Fibroblast of lung (primary cell): ENCODE results near the gene SH3BP4. TPM values are rescaled to one million over a fixed set of nuclear protein-coding genes. Genes with fewer than 3 reads are reported as not detected.

ENCODE experiments used
- DNase-seq, 2 donors: peaks; one replicate each; pipeline versions ENCODE4 v3.0.0 to v3.0.0-alpha.2; 2010; ENCODE audit warnings: low read depth in 2 of 2
- H2AFZ ChIP-seq: 2 replicates; pipeline ENCODE4 v1.5.1; 2012; ENCODE audit warnings: low read length, control low read depth, inconsistent platforms
- H3K27ac ChIP-seq: 2 replicates; pipeline ENCODE4 v1.5.1; 2011; ENCODE audit warnings: low read length, control low read depth; ENCODE audit not compliant: insufficient read depth
- H3K27me3 ChIP-seq: 2 replicates; pipeline ENCODE4 v1.5.1; 2011; ENCODE audit warnings: mild to moderate bottlenecking, low read length; ENCODE audit not compliant: control insufficient read depth, insufficient read depth
- H3K36me3 ChIP-seq: 2 replicates; pipeline ENCODE4 v1.5.1; 2011; ENCODE audit warnings: low read length; ENCODE audit not compliant: control insufficient read depth, insufficient read depth
- H3K4me1 ChIP-seq: 2 replicates; pipeline ENCODE4 v1.5.1; 2011; ENCODE audit warnings: low read length; ENCODE audit not compliant: control insufficient read depth, insufficient read depth; ENCODE audit errors: extremely low read depth
- H3K4me2 ChIP-seq: 2 replicates; pipeline ENCODE4 v1.5.1; 2011; ENCODE audit warnings: low read length, control low read depth; ENCODE audit not compliant: insufficient read depth; ENCODE audit errors: extremely low read depth
- H3K4me3 ChIP-seq, 4 experiments: fragments of 200-600 bp in 1 of 4; sonication (generic) in 1 of 4; replicated peaks in 1 of 4; 2 replicates each; pipeline ENCODE4 v1.5.1; 2011 to 2016; ENCODE audit warnings: low read length in 4 of 4, low read depth in 3 of 4, mild to moderate bottlenecking in 3 of 4, control low read depth in 2 of 4, inconsistent platforms in 1 of 4, mixed read lengths in 1 of 4; ENCODE audit not compliant: insufficient read depth in 1 of 4; ENCODE audit errors: control extremely low read depth in 1 of 4
- H3K79me2 ChIP-seq: 2 replicates; pipeline ENCODE4 v1.5.1; 2012; ENCODE audit warnings: mild to moderate bottlenecking, low read length, inconsistent platforms; ENCODE audit not compliant: control insufficient read depth, insufficient read depth
- H3K9ac ChIP-seq: 2 replicates; pipeline ENCODE4 v1.5.1; 2011; ENCODE audit warnings: mild to moderate bottlenecking, low read length, control low read depth; ENCODE audit not compliant: insufficient read depth
- H3K9me3 ChIP-seq: 2 replicates; pipeline ENCODE4 v1.5.1; 2012; ENCODE audit warnings: low read depth, low read length; ENCODE audit not compliant: control insufficient read depth, insufficient read depth
- H4K20me1 ChIP-seq: 2 replicates; pipeline ENCODE4 v1.5.1; 2011; ENCODE audit warnings: low read length; ENCODE audit not compliant: control insufficient read depth, insufficient read depth; ENCODE audit errors: extremely low read depth
- EZH2 ChIP-seq: IDR thresholded peaks from 2 replicates; pipeline ENCODE4 v1.5.1; 2012; ENCODE audit warnings: low read length, control low read depth, mild to moderate bottlenecking; ENCODE audit errors: missing control alignments
- polyA minus RNA-seq: library from RNA; depleted of rRNA, polyadenylated mRNA; stranded (reverse); fragments of >200 nt; gene quantifications from 2 replicates; pipeline ENCODE4 v1.2.3, GENCODE V29; 2011; ENCODE audit warnings: low replicate concordance
- polyA plus RNA-seq, 2 donors: library from polyadenylated mRNA; depleted of rRNA in 1 of 2; stranded (reverse) in 1 of 2; unstranded in 1 of 2; fragments of >200 nt; gene quantifications; 2 replicates each; pipeline ENCODE4 v1.2.1, GENCODE V29; 2011 to 2012; ENCODE audit warnings: missing spikeins in 1 of 2
- total RNA-seq: library from RNA; depleted of rRNA; stranded (reverse); fragments of >200 nt; gene quantifications from 2 replicates; pipeline ENCODE4 v1.2.1, GENCODE V29; 2014
- TF ChIP-seq, protein P1 (sequence below), 2 donors: IDR thresholded peaks in 1 of 2; conservative IDR thresholded peaks in 1 of 2; 1 replicate in 1 of 2; 2 replicates in 1 of 2; pipeline ENCODE4 v1.5.1; 2011 to 2012; ENCODE audit warnings: low read length in 2 of 2, control low read depth in 1 of 2, inconsistent platforms in 1 of 2, low read depth in 1 of 2, mild to moderate bottlenecking in 1 of 2

The SH3BP4 gene, protein sequence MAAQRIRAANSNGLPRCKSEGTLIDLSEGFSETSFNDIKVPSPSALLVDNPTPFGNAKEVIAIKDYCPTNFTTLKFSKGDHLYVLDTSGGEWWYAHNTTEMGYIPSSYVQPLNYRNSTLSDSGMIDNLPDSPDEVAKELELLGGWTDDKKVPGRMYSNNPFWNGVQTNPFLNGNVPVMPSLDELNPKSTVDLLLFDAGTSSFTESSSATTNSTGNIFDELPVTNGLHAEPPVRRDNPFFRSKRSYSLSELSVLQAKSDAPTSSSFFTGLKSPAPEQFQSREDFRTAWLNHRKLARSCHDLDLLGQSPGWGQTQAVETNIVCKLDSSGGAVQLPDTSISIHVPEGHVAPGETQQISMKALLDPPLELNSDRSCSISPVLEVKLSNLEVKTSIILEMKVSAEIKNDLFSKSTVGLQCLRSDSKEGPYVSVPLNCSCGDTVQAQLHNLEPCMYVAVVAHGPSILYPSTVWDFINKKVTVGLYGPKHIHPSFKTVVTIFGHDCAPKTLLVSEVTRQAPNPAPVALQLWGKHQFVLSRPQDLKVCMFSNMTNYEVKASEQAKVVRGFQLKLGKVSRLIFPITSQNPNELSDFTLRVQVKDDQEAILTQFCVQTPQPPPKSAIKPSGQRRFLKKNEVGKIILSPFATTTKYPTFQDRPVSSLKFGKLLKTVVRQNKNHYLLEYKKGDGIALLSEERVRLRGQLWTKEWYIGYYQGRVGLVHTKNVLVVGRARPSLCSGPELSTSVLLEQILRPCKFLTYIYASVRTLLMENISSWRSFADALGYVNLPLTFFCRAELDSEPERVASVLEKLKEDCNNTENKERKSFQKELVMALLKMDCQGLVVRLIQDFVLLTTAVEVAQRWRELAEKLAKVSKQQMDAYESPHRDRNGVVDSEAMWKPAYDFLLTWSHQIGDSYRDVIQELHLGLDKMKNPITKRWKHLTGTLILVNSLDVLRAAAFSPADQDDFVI
- total RNA-seq (36.5 and 74.8 TPM in 2 replicates), polyA plus RNA-seq (86.6 and 150 TPM in 2 replicates), polyA minus RNA-seq (287 and 396 TPM in 2 replicates)
- polyA plus RNA-seq (2012), result 68.3 and 92.3 TPM in 2 replicates

DNA sequence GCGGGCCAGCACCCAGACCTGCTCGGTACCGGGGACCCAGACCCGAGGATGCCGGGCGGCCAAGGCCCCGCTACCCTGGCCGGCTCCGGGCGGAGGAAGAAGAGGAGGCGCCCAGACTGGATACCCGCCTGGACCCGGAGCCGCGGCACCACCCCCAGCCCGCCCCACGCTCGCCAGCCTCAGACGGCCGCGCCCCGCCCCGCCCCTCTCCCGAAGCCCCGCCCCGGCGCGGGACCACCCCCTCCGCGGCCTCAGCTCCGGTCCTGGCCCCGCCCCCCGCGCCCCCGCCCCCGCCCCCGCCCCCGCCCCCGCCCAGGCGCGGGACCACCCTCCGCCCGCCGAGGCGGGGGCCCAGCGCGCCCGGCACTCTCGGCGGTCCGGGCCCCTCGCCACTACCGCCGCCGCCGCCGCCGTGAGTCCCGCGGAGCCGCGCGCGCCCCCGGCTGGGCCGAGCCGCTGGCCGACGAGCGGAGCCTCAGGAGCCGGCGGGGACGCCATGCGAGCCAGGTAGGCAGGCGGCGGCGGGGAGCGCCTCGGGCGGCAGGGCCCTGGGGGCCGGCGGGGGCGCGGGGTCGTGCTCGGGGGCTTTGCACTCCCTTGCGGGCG lies at the start of gene SH3BP4:
Gene SH3BP4, plus strand, starts transcription at position 354 of the 606 bp plus-strand sequence. CDS start 82,986 bp downstream, outside the sequence.
- peaks cover 2% of the 10 kb centered on the region for H3K36me3 ChIP-seq
- H3K9me3 ChIP-seq, result no peaks in the 10 kb centered on the region
- H3K9ac ChIP-seq, result peak within 1 kb of the TSS; percentile 96
- H3K27ac ChIP-seq, result peak within 1 kb of the TSS; percentile 98
- H3K27me3 ChIP-seq, result no peaks in the 10 kb centered on the region
- peak within 1 kb of the TSS; percentile 93 to 97 (median 94) for H3K4me3 ChIP-seq
- DNase-seq, result peak; percentile 74 to 81
- H3K79me2 ChIP-seq, result peaks cover 51% of the 10 kb centered on the region
- peaks cover 25% of the 10 kb centered on the region for H3K4me1 ChIP-seq
- no peak within 1 kb of the TSS for H2AFZ ChIP-seq
- no peaks in the 10 kb centered on the region for H4K20me1 ChIP-seq
- TF ChIP-seq, protein P1, sequence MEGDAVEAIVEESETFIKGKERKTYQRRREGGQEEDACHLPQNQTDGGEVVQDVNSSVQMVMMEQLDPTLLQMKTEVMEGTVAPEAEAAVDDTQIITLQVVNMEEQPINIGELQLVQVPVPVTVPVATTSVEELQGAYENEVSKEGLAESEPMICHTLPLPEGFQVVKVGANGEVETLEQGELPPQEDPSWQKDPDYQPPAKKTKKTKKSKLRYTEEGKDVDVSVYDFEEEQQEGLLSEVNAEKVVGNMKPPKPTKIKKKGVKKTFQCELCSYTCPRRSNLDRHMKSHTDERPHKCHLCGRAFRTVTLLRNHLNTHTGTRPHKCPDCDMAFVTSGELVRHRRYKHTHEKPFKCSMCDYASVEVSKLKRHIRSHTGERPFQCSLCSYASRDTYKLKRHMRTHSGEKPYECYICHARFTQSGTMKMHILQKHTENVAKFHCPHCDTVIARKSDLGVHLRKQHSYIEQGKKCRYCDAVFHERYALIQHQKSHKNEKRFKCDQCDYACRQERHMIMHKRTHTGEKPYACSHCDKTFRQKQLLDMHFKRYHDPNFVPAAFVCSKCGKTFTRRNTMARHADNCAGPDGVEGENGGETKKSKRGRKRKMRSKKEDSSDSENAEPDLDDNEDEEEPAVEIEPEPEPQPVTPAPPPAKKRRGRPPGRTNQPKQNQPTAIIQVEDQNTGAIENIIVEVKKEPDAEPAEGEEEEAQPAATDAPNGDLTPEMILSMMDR (conservative IDR thresholded peaks at IDR 0.05 in 1 of 2, IDR thresholded peaks at IDR 0.05 in 1 of 2; ENCODE audit: low read depth in 1 of 2, low read length in 2 of 2), result no peak
- TF ChIP-seq EZH2, result no peak
- peak within 1 kb of the TSS; percentile 79 for H3K4me2 ChIP-seq

DNA sequence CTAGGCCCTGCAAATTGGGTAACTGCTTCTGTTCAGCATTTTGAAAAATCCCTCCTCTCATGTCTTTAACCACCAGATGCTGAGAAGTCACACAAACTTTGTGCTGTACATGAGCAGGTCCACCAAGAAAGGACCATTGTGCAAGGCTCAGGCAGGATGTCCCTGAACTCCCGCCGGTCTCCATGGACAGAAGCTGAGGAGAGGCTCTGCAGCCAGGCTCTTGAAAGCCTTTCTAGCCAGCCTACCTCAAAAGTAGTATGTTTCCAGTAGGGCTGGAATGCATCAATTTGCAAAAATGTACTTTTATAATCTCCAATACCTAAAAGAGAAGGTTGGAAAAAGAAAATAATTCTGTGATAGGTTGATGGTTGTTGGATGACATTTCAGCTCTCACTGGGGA lies 47.0 kb upstream of the SH3BP4 start:
- no peak overlapping the region for H3K27ac ChIP-seq
- no peaks in the 10 kb centered on the region for H3K4me1 ChIP-seq
- no peak overlapping the region for H2AFZ ChIP-seq
- H3K36me3 ChIP-seq, result no peaks in the 10 kb centered on the region
- H3K4me2 ChIP-seq, result no peak overlapping the region
- no peaks in the 10 kb centered on the region for H4K20me1 ChIP-seq
- no peaks in the 10 kb centered on the region for H3K79me2 ChIP-seq
- no peaks in the 10 kb centered on the region for H3K27me3 ChIP-seq
- DNase-seq, result no peak
- no peak overlapping the region for H3K9ac ChIP-seq
- H3K4me3 ChIP-seq, result no peak overlapping the region
- TF ChIP-seq EZH2, result no peak
- no peaks in the 10 kb centered on the region for H3K9me3 ChIP-seq

DNA sequence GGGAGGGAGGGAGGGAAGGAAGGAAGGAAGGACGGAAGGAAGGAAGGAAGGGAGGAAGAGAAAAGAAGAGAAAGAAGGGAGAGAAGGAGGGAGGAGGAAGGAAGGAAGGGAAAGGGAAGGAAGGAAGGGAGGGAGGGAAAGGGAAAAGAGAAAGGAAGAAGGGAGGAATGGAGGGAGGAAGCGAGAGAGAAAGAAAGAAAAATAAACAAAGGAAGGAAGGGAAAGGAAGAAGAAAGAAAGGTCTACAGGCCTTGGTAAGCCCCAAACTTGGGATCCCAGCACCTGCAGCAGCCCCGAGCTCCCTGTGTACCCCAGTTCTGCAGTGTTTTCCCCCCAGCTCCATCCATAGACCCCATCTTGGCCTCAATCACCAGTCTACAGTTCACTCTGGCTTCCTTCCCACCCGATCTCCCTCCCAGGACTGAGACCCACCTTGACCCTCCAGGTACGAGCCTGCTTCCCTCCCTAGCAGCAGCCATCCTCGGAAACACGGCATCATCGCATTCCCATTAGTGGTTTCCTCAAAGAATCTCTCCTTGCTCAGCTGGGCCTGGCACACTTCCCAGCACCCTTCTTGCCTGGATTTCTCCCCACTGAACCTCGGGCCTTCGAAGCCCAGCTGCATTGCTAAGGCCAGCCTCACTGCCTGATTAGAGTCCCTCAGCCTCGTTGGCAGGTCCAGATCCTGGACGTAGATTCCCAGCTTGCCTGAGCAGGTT lies 46.1 kb upstream of the SH3BP4 start:
- DNase-seq, result peak; percentile 23 to 85

More for the DNA sequence above, 46.1 kb upstream of the SH3BP4 start:
- Histone ChIP-seq H3K4me1 (no peaks in the 10 kb centered on the region), H3K9ac (no peak overlapping the region), H4K20me1 (no peaks in the 10 kb centered on the region), H3K36me3 (no peaks in the 10 kb centered on the region), H3K27ac (no peak overlapping the region), H3K4me2 (no peak overlapping the region), H3K4me3 (no peak overlapping the region), H3K9me3 (no peaks in the 10 kb centered on the region), H2AFZ (no peak overlapping the region), H3K27me3 (no peaks in the 10 kb centered on the region), H3K79me2 (no peaks in the 10 kb centered on the region)
- TF ChIP-seq, protein P1 (conservative IDR thresholded peaks at IDR 0.05 in 1 of 2, IDR thresholded peaks at IDR 0.05 in 1 of 2; ENCODE audit: low read depth in 1 of 2, low read length in 2 of 2), result no peak
- TF ChIP-seq EZH2, result no peak
